GM19438 (cell line): Measurements from ENCODE around the gene SPAG17.

ENCODE experiments used
- ATAC-seq: cut with Tn5 transposase; IDR thresholded peaks from one replicate; pipeline ENCODE4 v1.9.1; 2021; ENCODE audit warnings: low read depth; ENCODE audit not compliant: unreplicated experiment

The SPAG17 gene

DNA sequence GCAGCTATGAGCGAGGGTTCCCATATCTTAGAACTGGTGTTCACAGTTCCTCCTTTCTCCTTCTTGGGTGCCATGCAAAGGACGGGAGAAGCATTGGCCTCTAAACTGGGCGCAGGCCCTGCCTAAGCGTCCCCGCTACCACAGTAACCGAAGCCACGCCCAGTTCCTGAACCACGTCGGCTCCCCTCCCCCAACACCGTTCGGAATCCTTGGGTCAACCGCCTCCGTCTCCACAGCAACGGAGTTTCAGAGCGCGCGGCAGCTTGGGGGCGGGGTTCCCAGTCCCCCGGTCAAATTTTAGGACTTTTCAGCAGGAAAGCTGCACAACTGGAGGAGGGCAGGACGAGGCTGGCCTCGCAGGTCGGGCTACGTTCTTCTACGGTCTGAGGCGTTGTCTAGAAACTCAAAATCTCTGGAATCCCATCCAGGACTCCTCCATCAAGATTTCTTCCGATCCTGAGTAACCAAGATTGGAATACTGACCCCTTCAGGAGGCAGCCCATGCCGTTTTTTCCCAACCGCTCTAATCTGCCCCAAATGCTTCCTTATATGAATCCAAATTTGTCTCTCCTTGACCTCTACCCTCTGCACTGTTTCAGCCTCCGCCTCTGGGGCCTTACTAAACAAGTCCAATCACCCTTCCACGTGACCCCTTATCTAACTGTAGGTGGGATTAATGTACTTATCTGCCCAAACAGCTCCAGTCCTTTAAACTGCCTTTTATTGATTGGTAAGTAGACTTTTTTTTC, at the start of gene SPAG17:
TSS of gene SPAG17 (minus strand) at position 145 of the 749 bp plus-strand sequence. CDS start at position 74, 71 bp downstream.
- ATAC-seq = no peak

DNA sequence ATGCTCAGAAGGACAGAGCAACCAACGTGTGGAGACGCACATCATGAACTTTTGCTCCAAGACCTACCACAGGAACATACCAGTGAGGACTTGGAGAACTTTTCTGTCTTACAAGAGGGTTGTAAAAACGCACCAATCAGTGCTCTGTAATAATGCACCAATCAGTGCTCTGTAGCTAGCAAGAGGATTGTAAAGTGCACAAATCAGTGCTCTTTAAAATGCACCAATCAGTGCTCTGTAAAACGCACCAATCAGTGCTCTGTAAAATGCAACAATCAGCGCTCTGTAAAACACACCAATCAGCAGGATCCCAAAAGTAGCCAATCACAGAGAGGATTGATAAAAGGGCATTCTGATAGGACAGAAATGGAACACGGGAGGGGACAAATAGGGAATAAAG, 40.4 kb upstream of the SPAG17 start:
- no peak for ATAC-seq

- ATAC-seq = no peak
These were observed 38.4 kb upstream of the SPAG17 start for GRCh38 chr1:118223426-118223825.

- ATAC-seq = no peak
These were observed 34.4 kb upstream of the SPAG17 start for GRCh38 chr1:118219438-118219837.

GRCh38 chr1:118217141-118217838, 32.3 kb upstream of the SPAG17 start:
- ATAC-seq = no peak

- no peak for ATAC-seq
These were observed 29.8 kb upstream of the SPAG17 start for GRCh38 chr1:118214866-118215265.

- no peak for ATAC-seq
These were observed 25.7 kb upstream of the SPAG17 start for GRCh38 chr1:118210723-118211110.

GRCh38 chr1:118210051-118210722, 25.2 kb upstream of the SPAG17 start:
- no peak for ATAC-seq

GRCh38 chr1:118209648-118210047, 24.6 kb upstream of the SPAG17 start:
- no peak for ATAC-seq

DNA sequence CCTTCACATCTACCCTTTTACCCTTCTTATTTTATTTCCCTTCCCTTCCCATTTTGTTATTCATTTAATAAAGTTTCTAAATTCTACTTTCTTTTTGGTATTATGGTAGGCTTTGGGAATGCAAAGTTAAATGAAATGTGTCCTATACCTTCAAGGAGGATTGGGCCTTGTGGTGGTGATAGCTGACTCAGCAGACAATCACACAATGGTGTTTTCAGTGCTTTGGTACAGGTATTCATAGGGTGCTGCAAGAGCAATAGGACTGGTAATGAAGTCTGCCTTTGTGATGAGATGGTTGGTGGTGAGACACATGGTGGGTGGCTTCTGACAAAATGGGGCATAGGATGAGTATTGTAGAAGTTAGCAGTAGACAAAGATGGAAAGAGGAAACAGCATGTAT, 21.9 kb upstream of the SPAG17 start:
- ATAC-seq = no peak

GRCh38 chr1:118204648-118205047, 19.6 kb upstream of the SPAG17 start:
- no peak for ATAC-seq

DNA sequence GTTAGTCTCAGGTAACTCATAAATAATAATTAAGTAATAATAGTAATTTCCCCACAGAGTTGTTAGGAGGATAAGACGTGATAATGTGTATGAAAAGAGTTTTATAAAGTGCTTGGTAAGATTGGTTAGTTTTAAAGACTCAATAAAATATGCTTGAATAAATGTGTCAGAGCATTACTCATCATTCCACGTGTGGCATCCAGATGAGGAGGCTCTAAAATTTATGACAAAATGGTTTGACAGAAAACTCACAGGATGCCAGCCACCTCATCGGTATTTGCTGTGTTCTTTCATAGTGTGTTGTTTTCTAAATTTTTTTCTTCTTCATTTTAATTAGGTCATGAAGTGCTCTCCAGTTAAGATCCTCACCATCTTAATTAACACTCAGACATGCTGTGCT, 19.1 kb upstream of the SPAG17 start:
- no peak for ATAC-seq

GRCh38 chr1:118202076-118202608, 17.1 kb upstream of the SPAG17 start:
- ATAC-seq = no peak

DNA sequence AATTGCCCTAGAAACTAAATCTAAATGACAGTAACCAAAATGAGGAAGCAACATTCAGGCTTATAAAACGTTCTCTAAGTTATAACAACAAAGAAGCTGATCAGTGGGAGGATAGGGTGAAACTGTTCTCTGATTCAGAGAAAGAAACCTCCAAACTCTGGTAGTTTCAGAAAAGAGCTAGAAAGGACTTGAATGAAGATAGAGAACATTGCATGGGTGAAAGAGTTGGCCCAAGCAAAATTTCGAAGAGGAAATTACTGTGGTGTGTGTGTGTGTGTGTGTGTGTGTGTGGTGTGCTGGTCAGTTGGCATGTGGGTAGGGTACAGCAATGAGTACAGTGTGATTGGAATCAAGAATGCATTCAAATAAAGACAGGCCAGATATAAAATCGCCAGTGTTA, 16.5 kb upstream of the SPAG17 start:
- ATAC-seq = no peak

GRCh38 chr1:118200836-118201235, 15.8 kb upstream of the SPAG17 start:
- ATAC-seq = no peak

- no peak for ATAC-seq
These were observed 5.5 kb upstream of the SPAG17 start for GRCh38 chr1:118190561-118190960.

DNA sequence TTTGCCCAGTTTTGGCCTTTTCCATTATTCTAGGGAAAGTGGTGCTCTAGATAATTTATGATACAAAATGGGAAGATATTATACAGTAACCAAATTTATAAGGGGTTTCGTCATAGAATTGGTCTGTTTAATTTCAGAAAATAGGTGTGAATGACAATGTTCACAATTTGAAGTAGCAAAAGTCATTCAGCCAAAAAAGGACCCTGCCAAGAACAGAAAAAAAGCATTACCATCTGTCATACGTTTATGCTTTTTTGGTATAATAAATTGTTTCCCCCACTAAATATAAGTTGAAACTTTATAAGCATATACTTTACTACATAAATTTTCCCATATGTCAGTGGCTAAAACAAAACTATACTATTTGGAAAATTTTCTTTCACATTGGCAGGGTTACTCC, 4.5 kb upstream of the SPAG17 start:
- no peak for ATAC-seq

DNA sequence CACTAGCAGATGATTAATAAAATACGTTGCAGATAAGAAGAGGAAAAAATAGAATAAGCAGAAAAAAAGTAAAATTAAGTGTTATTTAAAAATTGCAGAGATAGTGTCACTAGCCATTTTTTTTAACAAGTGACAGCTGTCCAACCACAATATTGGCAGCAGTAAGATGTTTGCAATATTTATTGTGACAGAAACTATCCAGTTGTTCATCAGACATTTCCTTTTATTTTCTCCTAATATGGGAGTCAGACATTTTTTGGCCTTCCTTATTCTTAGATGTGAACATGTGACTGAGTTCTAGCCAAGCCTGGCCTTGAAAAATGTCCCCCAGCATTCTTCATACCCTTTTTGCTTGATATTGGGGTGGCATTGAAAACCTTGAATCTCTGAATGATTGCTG, 3.4 kb upstream of the SPAG17 start:
- ATAC-seq = no peak

- ATAC-seq = no peak
These were observed 998 bp upstream of the SPAG17 start for GRCh38 chr1:118186026-118186425.

DNA sequence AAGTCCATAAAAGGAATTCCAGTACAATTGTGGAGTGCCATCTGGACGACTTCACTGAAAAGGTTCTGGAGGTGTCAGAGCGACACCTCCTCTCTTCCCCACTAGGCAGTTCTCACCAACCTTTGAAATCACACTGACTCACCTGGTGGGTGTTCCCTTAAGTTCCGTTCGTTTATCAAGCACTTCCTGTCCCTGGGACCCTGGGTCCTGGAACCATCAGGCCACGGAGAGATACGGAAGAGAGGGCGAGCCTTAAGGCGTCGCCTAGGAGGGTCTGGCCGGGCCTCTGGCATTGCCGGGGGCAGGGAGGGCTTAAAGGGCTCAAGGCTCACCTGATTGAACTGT, 317 bp downstream of the SPAG17 start:
- no peak for ATAC-seq

- ATAC-seq = no peak
These were observed 1.4 kb downstream of the SPAG17 start for GRCh38 chr1:118183586-118183985.
